CD14-positive monocyte (primary cell): ENCODE data around the gene GULP1. TPM values are rescaled to one million over a fixed set of nuclear protein-coding genes. Genes with fewer than 3 reads are reported as not detected.

Experiments used
- DNase-seq, 3 donors: peaks; one replicate each; pipeline ENCODE4 v3.0.0-alpha.2; 2011 to 2022
- H2AFZ ChIP-seq: 2 replicates; pipeline ENCODE4 v1.6.0; 2012; ENCODE audit warnings: mild to moderate bottlenecking, low read depth, low read length, inconsistent platforms; ENCODE audit not compliant: insufficient read depth, poor library complexity, severe bottlenecking
- H3K27ac ChIP-seq, 2 donors: 1 replicate in 1 of 2; 2 replicates in 1 of 2; pipeline ENCODE4 v1.5.1; 2012 to 2013; ENCODE audit warnings: low read length in 2 of 2, control low read depth in 1 of 2, inconsistent platforms in 1 of 2, low read depth in 1 of 2, mild to moderate bottlenecking in 1 of 2
- H3K27me3 ChIP-seq, 2 donors: one replicate each; pipeline versions ENCODE4 v1.6.0 to v1.6.1; 2011 to 2013; ENCODE audit warnings: low read length in 2 of 2; ENCODE audit not compliant: control insufficient read depth in 2 of 2, insufficient read depth in 2 of 2
- H3K36me3 ChIP-seq, 2 donors: replicated peaks in 1 of 2; 1 replicate in 1 of 2; 2 replicates in 1 of 2; pipeline versions ENCODE4 v1.5.1 to v1.6.1; 2012 to 2013; ENCODE audit warnings: low read length in 2 of 2, control low read depth in 1 of 2, inconsistent platforms in 1 of 2, mild to moderate bottlenecking in 1 of 2; ENCODE audit not compliant: insufficient read depth in 2 of 2, control insufficient read depth in 1 of 2
- H3K4me1 ChIP-seq, 2 donors: 1 replicate in 1 of 2; 2 replicates in 1 of 2; pipeline versions ENCODE4 v1.5.1 to v1.6.1; 2012 to 2013; ENCODE audit warnings: low read length in 2 of 2, control low read depth in 1 of 2, inconsistent platforms in 1 of 2, mild to moderate bottlenecking in 1 of 2, moderate library complexity in 1 of 2; ENCODE audit not compliant: insufficient read depth in 2 of 2, control insufficient read depth in 1 of 2
- H3K4me2 ChIP-seq: replicated peaks from 2 replicates; pipeline ENCODE3; 2012; ENCODE audit warnings: low read length, moderate library complexity, mild to moderate bottlenecking; ENCODE audit not compliant: poor library complexity, severe bottlenecking; ENCODE audit errors: extremely low read depth
- H3K4me3 ChIP-seq, 3 experiments: fragments of 200-600 bp in 1 of 3; sonication (generic) in 1 of 3; replicated peaks in 1 of 3; 1 replicate in 2 of 3; 2 replicates in 1 of 3; pipeline ENCODE4 v1.5.1; 2011 to 2013; ENCODE audit warnings: low read length in 3 of 3, mild to moderate bottlenecking in 3 of 3, control low read depth in 2 of 3, low read depth in 2 of 3, inconsistent platforms in 1 of 3, moderate library complexity in 1 of 3
- H3K79me2 ChIP-seq: 2 replicates; pipeline ENCODE4 v1.6.0; 2012; ENCODE audit warnings: mild to moderate bottlenecking, control low read depth, inconsistent platforms, low read length, moderate library complexity; ENCODE audit not compliant: insufficient read depth
- H3K9ac ChIP-seq: 2 replicates; pipeline ENCODE4 v1.6.0; 2017; ENCODE audit warnings: low read length, mild to moderate bottlenecking; ENCODE audit not compliant: insufficient read depth, poor library complexity, severe bottlenecking
- H3K9me3 ChIP-seq, 2 donors: replicated peaks in 1 of 2; 1 replicate in 1 of 2; 2 replicates in 1 of 2; pipeline versions ENCODE4 v1.5.1 to v1.6.1; 2012 to 2013; ENCODE audit warnings: low read length in 2 of 2, control low read depth in 1 of 2; ENCODE audit not compliant: control insufficient read depth in 1 of 2, insufficient read depth in 1 of 2
- H4K20me1 ChIP-seq: 2 replicates; pipeline ENCODE4 v1.6.0; 2012; ENCODE audit warnings: mild to moderate bottlenecking, low read length, control low read depth, moderate library complexity; ENCODE audit not compliant: insufficient read depth
- H3K27ac Mint-ChIP-seq, 7 donors: one replicate each; pipeline ENCODE4 v1.8.0; 2020; ENCODE audit warnings: mild to moderate bottlenecking in 7 of 7, mixed read lengths in 7 of 7, moderate library complexity in 6 of 7, inconsistent platforms in 2 of 7
- H3K27me3 Mint-ChIP-seq, 3 donors: one replicate each; pipeline ENCODE4 v1.8.0; 2021 to 2022; ENCODE audit warnings: low read depth in 3 of 3, mild to moderate bottlenecking in 3 of 3, mixed read lengths in 3 of 3, moderate library complexity in 3 of 3, inconsistent platforms in 1 of 3
- H3K36me3 Mint-ChIP-seq, 2 donors: one replicate each; pipeline ENCODE4 v1.8.0; 2020; ENCODE audit warnings: mixed read lengths in 2 of 2, inconsistent platforms in 1 of 2, mild to moderate bottlenecking in 1 of 2
- H3K4me1 Mint-ChIP-seq: one replicate; pipeline ENCODE4 v1.8.0; 2020; ENCODE audit warnings: mild to moderate bottlenecking, mixed read lengths
- H3K4me3 Mint-ChIP-seq, 2 donors: one replicate each; pipeline ENCODE4 v1.8.0; 2020; ENCODE audit warnings: mild to moderate bottlenecking in 2 of 2, mixed read lengths in 2 of 2, moderate library complexity in 1 of 2
- H3K9me3 Mint-ChIP-seq, 7 donors: one replicate each; pipeline ENCODE4 v1.8.0; 2020 to 2022; ENCODE audit warnings: mixed read lengths in 7 of 7, mild to moderate bottlenecking in 6 of 7, moderate library complexity in 6 of 7, inconsistent platforms in 2 of 7
- WGBS: methylation state at CpG from one replicate; pipeline ENCODE4 v1.1.5; 2013; ENCODE audit warnings: missing lambda C conversion rate; ENCODE audit not compliant: insufficient coverage; 5-methylcytosine and 5-hydroxymethylcytosine counted together
- intact Hi-C, 2 donors: fragments of 100-400 bp; cut with micrococcal nuclease; formaldehyde crosslinking; loops; one replicate each; pipeline versions ENCODE4 v1.15.0 to v1.15.1; 2023
- polyA plus RNA-seq, 3 donors: library from polyadenylated mRNA; depleted of rRNA in 1 of 3; unstranded in 2 of 3; stranded (reverse) in 1 of 3; fragments of 300-500 nt in 2 of 3; fragments of >200 nt in 1 of 3; fragmentation: Illumina TruSeq in 2 of 3; gene quantifications; 1 replicate in 2 of 3; 2 replicates in 1 of 3; pipeline ENCODE4 v1.2.3, GENCODE V29; 2012 to 2021
- TF ChIP-seq, protein P1 (sequence below): fragments of 200-600 bp; IDR thresholded peaks from one replicate; pipeline ENCODE4 v1.8.0; 2022; ENCODE audit warnings: antibody characterized with exemption, mild to moderate bottlenecking

Gene GULP1
- polyA plus RNA-seq, 3 donors = not detected

DNA sequence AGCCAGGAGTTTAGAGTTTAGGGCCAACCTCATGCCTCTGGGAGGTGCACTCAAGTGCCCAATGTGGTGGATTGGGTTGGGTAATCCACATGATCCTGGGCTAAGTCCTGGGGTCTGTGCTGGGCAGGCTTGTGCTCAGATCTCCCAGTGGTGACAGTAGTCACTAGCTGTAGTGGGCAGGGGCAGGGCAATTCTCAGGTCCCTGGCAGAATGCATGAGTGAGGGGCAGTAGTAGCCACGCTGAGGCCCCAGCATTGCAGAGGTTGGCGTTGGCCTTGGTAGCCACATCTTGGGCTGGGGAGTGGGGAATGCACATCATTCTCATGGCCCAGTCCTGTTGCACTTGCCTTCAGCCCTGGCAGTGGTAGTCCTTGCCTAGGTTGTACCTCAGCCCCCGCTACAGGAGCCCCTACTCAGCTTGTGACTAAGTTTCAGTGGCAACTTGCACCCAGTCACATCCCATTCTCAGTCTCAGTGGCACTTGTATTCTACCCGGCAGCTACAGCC, 269.9 kb downstream of the GULP1 start:
- H3K36me3 ChIP-seq = no peaks in the 10 kb centered on the region
- no peak overlapping the region for H3K9ac ChIP-seq
- H3K4me3 Mint-ChIP-seq = no peak overlapping the region
- no peak overlapping the region for H3K27ac Mint-ChIP-seq
- no peak overlapping the region for H3K27ac ChIP-seq
- H2AFZ ChIP-seq = no peak overlapping the region
- H3K27me3 ChIP-seq = no peaks in the 10 kb centered on the region
- H3K4me1 Mint-ChIP-seq = no peaks in the 10 kb centered on the region
- H3K9me3 Mint-ChIP-seq = peaks cover 6 to 28% (median 9%) of the 10 kb centered on the region in 7 donors
- H3K4me2 ChIP-seq = no peak overlapping the region
- intact Hi-C loops = no loop called here
- H3K36me3 Mint-ChIP-seq = no peaks in the 10 kb centered on the region
- WGBS = 89% methylated on average over 4 of the region's 4 CpGs
- H3K4me3 ChIP-seq = no peak overlapping the region
- H3K9me3 ChIP-seq = peaks cover 7 to 31% of the 10 kb centered on the region in 2 donors
- TF ChIP-seq, protein P1, sequence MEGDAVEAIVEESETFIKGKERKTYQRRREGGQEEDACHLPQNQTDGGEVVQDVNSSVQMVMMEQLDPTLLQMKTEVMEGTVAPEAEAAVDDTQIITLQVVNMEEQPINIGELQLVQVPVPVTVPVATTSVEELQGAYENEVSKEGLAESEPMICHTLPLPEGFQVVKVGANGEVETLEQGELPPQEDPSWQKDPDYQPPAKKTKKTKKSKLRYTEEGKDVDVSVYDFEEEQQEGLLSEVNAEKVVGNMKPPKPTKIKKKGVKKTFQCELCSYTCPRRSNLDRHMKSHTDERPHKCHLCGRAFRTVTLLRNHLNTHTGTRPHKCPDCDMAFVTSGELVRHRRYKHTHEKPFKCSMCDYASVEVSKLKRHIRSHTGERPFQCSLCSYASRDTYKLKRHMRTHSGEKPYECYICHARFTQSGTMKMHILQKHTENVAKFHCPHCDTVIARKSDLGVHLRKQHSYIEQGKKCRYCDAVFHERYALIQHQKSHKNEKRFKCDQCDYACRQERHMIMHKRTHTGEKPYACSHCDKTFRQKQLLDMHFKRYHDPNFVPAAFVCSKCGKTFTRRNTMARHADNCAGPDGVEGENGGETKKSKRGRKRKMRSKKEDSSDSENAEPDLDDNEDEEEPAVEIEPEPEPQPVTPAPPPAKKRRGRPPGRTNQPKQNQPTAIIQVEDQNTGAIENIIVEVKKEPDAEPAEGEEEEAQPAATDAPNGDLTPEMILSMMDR = no peak
- no peaks in the 10 kb centered on the region for H3K79me2 ChIP-seq
- H3K4me1 ChIP-seq = no peaks in the 10 kb centered on the region
- peaks cover 0 to 2% (median 0%) of the 10 kb centered on the region in 3 donors for H3K27me3 Mint-ChIP-seq
- DNase-seq = no peak
- H4K20me1 ChIP-seq = no peaks in the 10 kb centered on the region

- H3K36me3 ChIP-seq = no peaks in the 10 kb centered on the region
- TF ChIP-seq, protein P1 = no peak
- H3K9ac ChIP-seq = no peak overlapping the region
- H3K27me3 ChIP-seq = no peaks in the 10 kb centered on the region
- H3K4me1 Mint-ChIP-seq = no peaks in the 10 kb centered on the region
- no peaks in the 10 kb centered on the region for H3K9me3 ChIP-seq
- no peak overlapping the region for H2AFZ ChIP-seq
- H3K79me2 ChIP-seq = no peaks in the 10 kb centered on the region
- H3K4me2 ChIP-seq = no peak overlapping the region
- no peak overlapping the region for H3K4me3 Mint-ChIP-seq
- H3K4me1 ChIP-seq = no peaks in the 10 kb centered on the region
- intact Hi-C loops = no loop called here
- no CpG with 5 or more reads among the region's 4 CpGs for WGBS
- DNase-seq = no peak
- H3K36me3 Mint-ChIP-seq = no peaks in the 10 kb centered on the region
- no peak overlapping the region for H3K4me3 ChIP-seq
- peaks cover 0 to 2% (median 0%) of the 10 kb centered on the region in 7 donors for H3K9me3 Mint-ChIP-seq
- H3K27ac ChIP-seq = no peak overlapping the region
- no peak overlapping the region for H3K27ac Mint-ChIP-seq
- H3K27me3 Mint-ChIP-seq = no peaks in the 10 kb centered on the region
- no peaks in the 10 kb centered on the region for H4K20me1 ChIP-seq
Measured at GRCh38 chr2:188569431-188570165, 277.9 kb downstream of the GULP1 start.
